MM.1S (cell line): ENCODE data around the gene DNAJC8.

ENCODE experiments used
- CTCF ChIP-seq: fragments of 300-600 bp; sonication (generic); IDR thresholded peaks from 2 replicates; pipeline ENCODE4 v1.5.1; 2016; ENCODE audit warnings: antibody characterized with exemption, low read length, mixed read lengths
- EZH2 ChIP-seq: fragments of 300-600 bp; sonication (generic); optimal IDR thresholded peaks from 2 replicates; pipeline ENCODE3; 2017; ENCODE audit warnings: low read depth, mild to moderate bottlenecking, antibody characterized with exemption, low read length, mixed read lengths
- EZH2phosphoT487 ChIP-seq: fragments of 300-600 bp; sonication (generic); IDR thresholded peaks from 2 replicates; pipeline ENCODE4 v1.6.1; 2018; ENCODE audit warnings: antibody characterized with exemption, low read length

DNA sequence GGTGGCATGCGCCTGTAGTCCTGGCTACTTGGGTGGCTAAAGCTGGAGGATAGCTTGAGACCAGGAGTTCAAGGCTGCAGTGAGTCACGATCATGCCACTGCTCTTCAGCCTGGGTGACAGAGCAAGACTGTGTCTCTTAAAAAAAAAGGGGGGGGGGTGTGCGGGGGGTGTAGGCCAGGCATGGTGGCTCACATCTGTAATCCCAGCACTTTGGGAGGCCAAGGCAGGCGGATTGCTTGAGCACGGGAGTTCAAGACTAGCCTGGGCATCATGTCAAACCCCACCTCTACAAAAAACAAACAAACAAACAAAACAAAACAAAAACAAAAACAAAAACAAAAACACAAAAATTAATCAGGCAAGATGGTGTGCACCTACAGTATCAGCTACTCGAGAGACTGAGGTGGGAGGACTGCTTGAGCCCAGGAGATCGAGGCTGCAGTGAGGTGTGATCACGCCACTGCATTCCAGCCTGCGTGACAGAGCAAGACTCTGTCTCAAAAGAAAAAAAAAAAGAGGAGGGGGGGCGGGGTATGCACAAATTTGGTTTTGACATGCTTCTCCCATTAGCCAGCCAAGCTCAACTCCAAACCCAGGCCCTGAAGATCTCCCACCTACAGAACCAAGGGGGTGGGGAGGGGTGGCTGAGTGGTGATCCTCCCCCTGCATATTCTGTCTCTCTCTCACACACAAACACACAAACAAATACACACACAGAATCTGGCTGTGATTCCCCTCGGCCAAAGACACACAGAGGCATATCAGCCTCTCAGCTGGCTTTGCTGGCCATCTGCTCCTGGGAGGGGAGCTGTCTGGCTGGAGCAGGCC lies 59.5 kb downstream of the DNAJC8 start:
- TF ChIP-seq EZH2phosphoT487 (no peak), CTCF (no peak), EZH2 (no peak)
